Liver (tissue), 10 donors: Measurements from ENCODE around the gene DLG4. TPM values are rescaled to one million over a fixed set of nuclear protein-coding genes. Genes with fewer than 3 reads are reported as not detected.

ENCODE experiments used
- DNase-seq: peaks from one replicate; pipeline ENCODE4 v3.0.0-alpha.2; 2017; ENCODE audit warnings: low spot score
- H3K27ac ChIP-seq, 2 donors: one replicate each; pipeline ENCODE4 v1.7.0; 2013; ENCODE audit warnings: inconsistent platforms in 2 of 2, low read length in 2 of 2, control low read depth in 1 of 2, low read depth in 1 of 2, mild to moderate bottlenecking in 1 of 2
- H3K27me3 ChIP-seq, 4 donors: one replicate each; pipeline versions ENCODE4 v1.6.1 to v1.7.0; 2013; ENCODE audit warnings: low read length in 3 of 4, inconsistent platforms in 1 of 4, mild to moderate bottlenecking in 1 of 4, moderate library complexity in 1 of 4; ENCODE audit not compliant: control insufficient read depth in 4 of 4, insufficient read depth in 4 of 4
- H3K36me3 ChIP-seq, 4 donors: one replicate each; pipeline versions ENCODE4 v1.6.1 to v1.7.0; 2013; ENCODE audit warnings: low read length in 3 of 4, mild to moderate bottlenecking in 3 of 4, low read depth in 1 of 4, moderate library complexity in 1 of 4; ENCODE audit not compliant: control insufficient read depth in 4 of 4, insufficient read depth in 3 of 4
- H3K4me1 ChIP-seq, 4 donors: one replicate each; pipeline versions ENCODE4 v1.6.1 to v1.7.0; 2013; ENCODE audit warnings: low read length in 3 of 4, mild to moderate bottlenecking in 3 of 4, moderate library complexity in 1 of 4; ENCODE audit not compliant: control insufficient read depth in 4 of 4, insufficient read depth in 4 of 4
- H3K4me3 ChIP-seq, 3 donors: one replicate each; pipeline versions ENCODE4 v1.6.1 to v1.7.0; 2013; ENCODE audit warnings: low read length in 3 of 3, control low read depth in 1 of 3, low read depth in 1 of 3, mild to moderate bottlenecking in 1 of 3
- H3K9ac ChIP-seq, 2 donors: one replicate each; pipeline ENCODE4 v1.7.0; 2013; ENCODE audit warnings: low read length in 2 of 2, mild to moderate bottlenecking in 2 of 2, moderate library complexity in 2 of 2, control low read depth in 1 of 2, low read depth in 1 of 2
- H3K9me3 ChIP-seq, 4 donors: one replicate each; pipeline versions ENCODE4 v1.6.1 to v1.7.0; 2013; ENCODE audit warnings: low read length in 3 of 4; ENCODE audit not compliant: control insufficient read depth in 4 of 4
- ATF3 ChIP-seq: IDR thresholded peaks from 2 replicates; pipeline ENCODE4 v1.6.1; 2016; ENCODE audit warnings: antibody characterized with exemption
- EGR1 ChIP-seq, 2 donors: IDR thresholded peaks; 2 replicates each; pipeline ENCODE4 v1.6.1; 2016 to 2018; ENCODE audit warnings: antibody characterized with exemption in 2 of 2, low read depth in 2 of 2
- FOXA2 ChIP-seq: IDR thresholded peaks from 2 replicates; pipeline ENCODE4 v1.6.1; 2016; ENCODE audit warnings: antibody characterized with exemption
- GABPA ChIP-seq, 2 donors: IDR thresholded peaks in 1 of 2; conservative IDR thresholded peaks in 1 of 2; 2 replicates each; pipeline ENCODE4 v1.6.1; 2016; ENCODE audit warnings: antibody characterized with exemption in 2 of 2, mild to moderate bottlenecking in 1 of 2, moderate library complexity in 1 of 2
- HNF4A ChIP-seq, 2 donors: conservative IDR thresholded peaks; 2 replicates each; pipeline ENCODE4 v1.6.1; 2016; ENCODE audit warnings: antibody characterized with exemption in 2 of 2, mild to moderate bottlenecking in 2 of 2
- HNF4G ChIP-seq: IDR thresholded peaks from 2 replicates; pipeline ENCODE4 v1.6.1; 2016; ENCODE audit warnings: antibody characterized with exemption
- JUND ChIP-seq, 2 donors: IDR thresholded peaks; 2 replicates each; pipeline ENCODE4 v1.6.1; 2016; ENCODE audit warnings: antibody characterized with exemption in 2 of 2
- MAX ChIP-seq: IDR thresholded peaks from 2 replicates; pipeline ENCODE4 v1.6.1; 2016; ENCODE audit warnings: antibody characterized with exemption
- NR2F2 ChIP-seq: IDR thresholded peaks from 2 replicates; pipeline ENCODE4 v1.6.1; 2016; ENCODE audit warnings: antibody characterized with exemption
- RAD21 ChIP-seq, 2 donors: IDR thresholded peaks; 2 replicates each; pipeline ENCODE4 v1.6.1; 2016; ENCODE audit warnings: antibody characterized with exemption in 2 of 2, mild to moderate bottlenecking in 2 of 2
- REST ChIP-seq: IDR thresholded peaks from 2 replicates; pipeline ENCODE4 v1.6.1; 2016; ENCODE audit warnings: antibody characterized with exemption, mild to moderate bottlenecking
- RXRA ChIP-seq, 2 donors: IDR thresholded peaks; 2 replicates each; pipeline ENCODE4 v1.6.1; 2017 to 2018; ENCODE audit warnings: antibody characterized with exemption in 2 of 2, mild to moderate bottlenecking in 1 of 2
- SP1 ChIP-seq: IDR thresholded peaks from 2 replicates; pipeline ENCODE4 v1.6.1; 2018; ENCODE audit warnings: antibody characterized with exemption, mild to moderate bottlenecking
- TAF1 ChIP-seq: conservative IDR thresholded peaks from 2 replicates; pipeline ENCODE4 v1.6.1; 2016; ENCODE audit warnings: antibody characterized with exemption, mild to moderate bottlenecking
- YY1 ChIP-seq: IDR thresholded peaks from 2 replicates; pipeline ENCODE4 v1.6.1; 2016; ENCODE audit warnings: antibody characterized with exemption, mild to moderate bottlenecking
- ZBTB33 ChIP-seq: IDR thresholded peaks from 2 replicates; pipeline ENCODE4 v1.6.1; 2016; ENCODE audit warnings: antibody characterized with exemption
- WGBS: extraction: QIAGEN DNeasy Blood & Tissue Kit; methylation state at CpG from one replicate; pipeline ENCODE4 v1.1.7; 2013; 5-methylcytosine and 5-hydroxymethylcytosine counted together
- polyA plus RNA-seq, 2 donors: library from polyadenylated mRNA; stranded (reverse) in 1 of 2; unstranded in 1 of 2; fragments of 200-250 nt in 1 of 2; fragments of >200 nt in 1 of 2; fragmentation: Nextera tagmentation in 1 of 2; extraction: Ambion mirVana in 1 of 2; gene quantifications; one replicate each; pipeline versions ENCODE4 v1.2.1 to v1.2.3, GENCODE V29; 2013 to 2015
- small RNA-seq: library from RNA; depleted of rRNA; stranded (forward); fragments of <200 nt; gene quantifications from one replicate; pipeline ENCODE3, GENCODE V24; 2014
- total RNA-seq, 2 donors: library from RNA; depleted of rRNA; stranded (reverse); fragments of >200 nt; gene quantifications; one replicate each; pipeline ENCODE4 v1.2.3, GENCODE V29; 2014
- donor health status: healthy.
- donor health status: healthy.
- donor health status: healthy.
- donor health status: healthy.
- donor health status: healthy.

The DLG4 gene
- total and polyA plus RNA-seq, 4 donors: 0.40 to 5.7 (median 1.9) TPM

- 58% methylated on average over 13 of the region's 13 CpGs for WGBS
- no peak for TF ChIP-seq RAD21 (IDR thresholded peaks at IDR 0.05)
- TF ChIP-seq ZBTB33: no peak
- TF ChIP-seq REST: no peak
- TF ChIP-seq HNF4A (conservative IDR thresholded peaks at IDR 0.05): no peak
- no peak for TF ChIP-seq TAF1
- no peak for TF ChIP-seq RXRA (IDR thresholded peaks at IDR 0.05)
- no peak for TF ChIP-seq YY1
- TF ChIP-seq FOXA2: no peak
- TF ChIP-seq EGR1 (IDR thresholded peaks at IDR 0.05; ENCODE audit: low read depth in 2 of 2): no peak
- no peak for TF ChIP-seq JUND (IDR thresholded peaks at IDR 0.05)
- TF ChIP-seq GABPA (IDR thresholded peaks at IDR 0.05 in 1 of 2, conservative IDR thresholded peaks at IDR 0.05 in 1 of 2): no peak
- no peak for TF ChIP-seq SP1
- no peak for TF ChIP-seq MAX
- no peak for TF ChIP-seq ATF3
- no peak for TF ChIP-seq HNF4G
- no peak for TF ChIP-seq NR2F2
- H3K36me3 ChIP-seq: no peaks in the 10 kb centered on the region
- DNase-seq: no peak
- H3K4me1 ChIP-seq: peaks cover 5 to 12% (median 6%) of the 10 kb centered on the region in 4 donors
- no peak overlapping the region for H3K4me3 ChIP-seq
- no peak overlapping the region for H3K9ac ChIP-seq
- no peaks in the 10 kb centered on the region for H3K27me3 ChIP-seq
- H3K9me3 ChIP-seq: no peaks in the 10 kb centered on the region
- H3K27ac ChIP-seq: no peak overlapping the region
Observed at GRCh38 chr17:7137171-7137943, 82.3 kb downstream of the DLG4 start.

Small RNA genes within 50 kb of the gene (small RNA-seq; reads per million reads assigned to genes)
- gene AC120057.4 (not detected), gene MIR324 (14.3 reads per million, percentile 95 among the genes with 10 or more reads in this experiment), gene RF00019 (not detected)

Other genes starting within 250 kb of the DLG4 start
Only the 30 nearest of the 33 such genes appear.
- 10 to 100 TPM; 13.5 to 65.5 TPM for gene RNASEK, start 207.2 kb downstream of the DLG4 start, total RNA-seq
- gene RNASEK, start 207.2 kb downstream of the DLG4 start, polyA plus RNA-seq: 100 to 1,000 TPM; 196 to 384 TPM
- 1 to 10 TPM; 1.1 to 5.7 TPM for gene BCL6B, start 196.8 kb downstream of the DLG4 start, total RNA-seq
- gene BCL6B, start 196.8 kb downstream of the DLG4 start, polyA plus RNA-seq: 1 to 10 TPM; 1.7 to 1.8 TPM
- 10 to 100 TPM in 1 of 2 donors, 1 to 10 TPM in 1; 2.3 to 26.6 TPM for gene SLC16A13, start 183.8 kb downstream of the DLG4 start, total RNA-seq
- gene SLC16A13, start 183.8 kb downstream of the DLG4 start, polyA plus RNA-seq: 10 to 100 TPM; 33.3 to 43.2 TPM
- 1 to 10 TPM; 1.7 to 3.3 TPM for gene SLC16A11, start 175.7 kb downstream of the DLG4 start, total RNA-seq
- gene SLC16A11, start 175.7 kb downstream of the DLG4 start, polyA plus RNA-seq: 1 to 10 TPM; 3.0 to 8.2 TPM
- gene CLEC10A, start 139.6 kb downstream of the DLG4 start, total RNA-seq: 1 to 10 TPM; 3.1 to 3.8 TPM
- gene CLEC10A, start 139.6 kb downstream of the DLG4 start, polyA plus RNA-seq: 1 to 10 TPM; 1.4 to 4.0 TPM
- 100 to 1,000 TPM; 188 to 336 TPM for gene ASGR2, start 105.0 kb downstream of the DLG4 start, total RNA-seq
- gene ASGR2, start 105.0 kb downstream of the DLG4 start, polyA plus RNA-seq: 100 to 1,000 TPM; 650 to 657 TPM
- 100 to 1,000 TPM; 127 to 401 TPM for gene ASGR1, start 40.5 kb downstream of the DLG4 start, total RNA-seq
- gene ASGR1, start 40.5 kb downstream of the DLG4 start, polyA plus RNA-seq: 100 to 1,000 TPM; 541 to 728 TPM
- gene ACADVL, start 102 bp upstream of the DLG4 start, total RNA-seq: 1,000 to 10,000 TPM in 1 of 2 donors, 100 to 1,000 TPM in 1; 185 to 1,110 TPM
- gene ACADVL, start 102 bp upstream of the DLG4 start, polyA plus RNA-seq: 1,000 to 10,000 TPM; 1,107 to 1,301 TPM
- gene DVL2, start 14.7 kb upstream of the DLG4 start, total RNA-seq: 10 to 100 TPM; 16.7 to 24.5 TPM
- gene DVL2, start 14.7 kb upstream of the DLG4 start, polyA plus RNA-seq: 1 to 10 TPM; 3.4 to 5.9 TPM
- 10 to 100 TPM; 14.6 to 15.8 TPM for gene PHF23, start 19.6 kb upstream of the DLG4 start, total RNA-seq
- 10 to 100 TPM; 14.0 to 18.3 TPM for gene PHF23, start 19.6 kb upstream of the DLG4 start, polyA plus RNA-seq
- 10 to 100 TPM; 74.4 to 88.4 TPM for gene GABARAP, start 22.6 kb upstream of the DLG4 start, total RNA-seq
- gene GABARAP, start 22.6 kb upstream of the DLG4 start, polyA plus RNA-seq: 100 to 1,000 TPM; 322 to 489 TPM
- 10 to 100 TPM; 15.2 to 21.9 TPM for gene CTDNEP1, start 31.9 kb upstream of the DLG4 start, total RNA-seq
- gene CTDNEP1, start 31.9 kb upstream of the DLG4 start, polyA plus RNA-seq: 10 to 100 TPM; 11.0 to 28.6 TPM
- 10 to 100 TPM; 19.3 to 24.1 TPM for gene ELP5, start 32.4 kb upstream of the DLG4 start, total RNA-seq
- 10 to 100 TPM; 29.1 to 38.4 TPM for gene ELP5, start 32.4 kb upstream of the DLG4 start, polyA plus RNA-seq
- 10 to 100 TPM in 1 of 2 donors, 1 to 10 TPM in 1; 3.0 to 20.2 TPM for gene CLDN7, start 42.6 kb upstream of the DLG4 start, total RNA-seq
- gene CLDN7, start 42.6 kb upstream of the DLG4 start, polyA plus RNA-seq: 10 to 100 TPM; 19.1 to 35.0 TPM
- 10 to 100 TPM in 1 of 2 donors, 1 to 10 TPM in 1; 1.2 to 10.6 TPM for gene SLC2A4, start 61.9 kb upstream of the DLG4 start, total RNA-seq
- gene SLC2A4, start 61.9 kb upstream of the DLG4 start, polyA plus RNA-seq: 1 to 10 TPM in 1 of 2 donors, under 1 TPM in 1; 0.42 to 1.9 TPM
- under 1 TPM; 0.61 to 0.75 TPM for gene YBX2, start 74.8 kb upstream of the DLG4 start, total RNA-seq
- under 1 TPM; 0.33 to 0.53 TPM for gene YBX2, start 74.8 kb upstream of the DLG4 start, polyA plus RNA-seq
- 100 to 1,000 TPM; 179 to 206 TPM for gene EIF5A, start 87.8 kb upstream of the DLG4 start, total RNA-seq
- gene EIF5A, start 87.8 kb upstream of the DLG4 start, polyA plus RNA-seq: 100 to 1,000 TPM; 399 to 506 TPM
- 10 to 100 TPM; 20.8 TPM for gene GPS2, start 95.5 kb upstream of the DLG4 start, total RNA-seq
- gene GPS2, start 95.5 kb upstream of the DLG4 start, polyA plus RNA-seq: 10 to 100 TPM; 24.7 to 43.1 TPM
- gene NEURL4, start 109.5 kb upstream of the DLG4 start, total RNA-seq: 10 to 100 TPM in 1 of 2 donors, 1 to 10 TPM in 1; 8.1 to 14.2 TPM
- 1 to 10 TPM in 1 of 2 donors, under 1 TPM in 1; 0.76 to 6.6 TPM for gene NEURL4, start 109.5 kb upstream of the DLG4 start, polyA plus RNA-seq
- 1 to 10 TPM; 4.9 to 7.4 TPM for gene ACAP1, start 116.7 kb upstream of the DLG4 start, total RNA-seq
- gene ACAP1, start 116.7 kb upstream of the DLG4 start, polyA plus RNA-seq: 1 to 10 TPM; 1.1 to 4.5 TPM
- gene KCTD11, start 132.3 kb upstream of the DLG4 start, total RNA-seq: 1 to 10 TPM in 1 of 2 donors, under 1 TPM in 1; 0.89 to 2.0 TPM
- 1 to 10 TPM in 1 of 2 donors, under 1 TPM in 1; 0.39 to 3.5 TPM for gene KCTD11, start 132.3 kb upstream of the DLG4 start, polyA plus RNA-seq
- gene TMEM95, start 135.3 kb upstream of the DLG4 start, total RNA-seq: not detected
- not detected for gene TMEM95, start 135.3 kb upstream of the DLG4 start, polyA plus RNA-seq
- 1 to 10 TPM in 1 of 2 donors, under 1 TPM in 1; 0.05 to 3.2 TPM for gene TNK1, start 161.3 kb upstream of the DLG4 start, total RNA-seq
- 1 to 10 TPM; 1.9 to 3.5 TPM for gene TNK1, start 161.3 kb upstream of the DLG4 start, polyA plus RNA-seq
- gene PLSCR3, start 174.7 kb upstream of the DLG4 start, total RNA-seq: 1 to 10 TPM; 2.8 to 4.2 TPM
- 10 to 100 TPM in 1 of 2 donors, 1 to 10 TPM in 1; 4.0 to 10.9 TPM for gene PLSCR3, start 174.7 kb upstream of the DLG4 start, polyA plus RNA-seq
- 100 to 1,000 TPM in 1 of 2 donors, 10 to 100 TPM in 1; 30.0 to 130 TPM for gene TMEM256, start 184.3 kb upstream of the DLG4 start, total RNA-seq
- 10 to 100 TPM; 95.6 to 99.8 TPM for gene TMEM256, start 184.3 kb upstream of the DLG4 start, polyA plus RNA-seq
- gene NLGN2, start 188.0 kb upstream of the DLG4 start, total RNA-seq: 1 to 10 TPM in 1 of 2 donors, under 1 TPM in 1; 0.47 to 1.3 TPM
- 1 to 10 TPM in 1 of 2 donors, under 1 TPM in 1; 0.24 to 2.4 TPM for gene NLGN2, start 188.0 kb upstream of the DLG4 start, polyA plus RNA-seq
- gene SPEM1, start 200.5 kb upstream of the DLG4 start, total RNA-seq: not detected
- not detected for gene SPEM1, start 200.5 kb upstream of the DLG4 start, polyA plus RNA-seq
- gene SPEM2, start 205.8 kb upstream of the DLG4 start, total RNA-seq: not detected
- gene SPEM2, start 205.8 kb upstream of the DLG4 start, polyA plus RNA-seq: not detected
- gene SPEM3, start 209.0 kb upstream of the DLG4 start, total RNA-seq: not detected
- gene SPEM3, start 209.0 kb upstream of the DLG4 start, polyA plus RNA-seq: not detected
- 1 to 10 TPM; 1.6 to 2.9 TPM for gene TMEM102, start 215.6 kb upstream of the DLG4 start, total RNA-seq
- 1 to 10 TPM; 1.6 to 3.3 TPM for gene TMEM102, start 215.6 kb upstream of the DLG4 start, polyA plus RNA-seq